Measurements from ENCODE around the gene RAB44.
"Not testable (repeated sequence)": the region's sequence is repeated elsewhere in the genome, so short reads cannot be mapped to it uniquely, and the experiment has no call there.

Gene RAB44

GRCh38 chr6:36714511-36714910 lies 16.9 kb downstream of the RAB44 start:
- no peak for DNase-seq

GRCh38 chr6:36715469-36715868 lies 17.8 kb downstream of the RAB44 start:
- DNase-seq, result no peak

- DNase-seq, result no peak
These were observed 19.0 kb downstream of the RAB44 start for GRCh38 chr6:36716476-36717093.

GRCh38 chr6:36717231-36717825 lies 19.7 kb downstream of the RAB44 start:
- DNase-seq, result no peak

- no peak for DNase-seq
These were observed 20.4 kb downstream of the RAB44 start for GRCh38 chr6:36717871-36718540.

- DNase-seq, result no peak
These were observed 20.9 kb downstream of the RAB44 start for GRCh38 chr6:36718560-36718959.

GRCh38 chr6:36719126-36719525 lies 21.5 kb downstream of the RAB44 start:
- DNase-seq, result no peak

GRCh38 chr6:36720251-36721141 lies 22.9 kb downstream of the RAB44 start:
- DNase-seq, result no peak

GRCh38 chr6:36721369-36722140 lies 23.9 kb downstream of the RAB44 start:
- no peak for DNase-seq

GRCh38 chr6:36722365-36722764 lies 24.7 kb downstream of the RAB44 start:
- DNase-seq, result no peak

- no peak for DNase-seq
These were observed 25.3 kb downstream of the RAB44 start for GRCh38 chr6:36722879-36723278.

- not testable (repeated sequence) for DNase-seq
These were observed 26.4 kb downstream of the RAB44 start for GRCh38 chr6:36723992-36724391.

- DNase-seq, result peak; percentile 52
These were observed 27.1 kb downstream of the RAB44 start for GRCh38 chr6:36724514-36725390.

- no peak for DNase-seq
These were observed 28.0 kb downstream of the RAB44 start for GRCh38 chr6:36725581-36725980.

- DNase-seq, result peak; percentile 53
These were observed 29.9 kb downstream of the RAB44 start for GRCh38 chr6:36727505-36728021.

- no peak for DNase-seq
These were observed 30.9 kb downstream of the RAB44 start for GRCh38 chr6:36728289-36729160.

GRCh38 chr6:36729161-36729524 lies 31.5 kb downstream of the RAB44 start:
- peak; percentile 61 for DNase-seq

GRCh38 chr6:36730424-36731380 lies 33.1 kb downstream of the RAB44 start:
- DNase-seq, result no peak

Data from fibroblast of skin of right biceps (primary cell).